OCI-LY1 (cell line): ENCODE results near the gene MTREX.

ENCODE experiments used
- H2AFZ ChIP-seq: fragments of 200-600 bp; sonication (generic), shearing (Covaris generic); 2 replicates; pipeline ENCODE4 v1.6.0; 2014; ENCODE audit warnings: antibody characterized with exemption, mild to moderate bottlenecking, low read length
- H3F3A ChIP-seq: fragments of 200-600 bp; sonication (generic), shearing (Covaris generic); 2 replicates; pipeline ENCODE4 v1.6.0; 2014; ENCODE audit warnings: mild to moderate bottlenecking, antibody characterized with exemption, low read length, moderate library complexity; ENCODE audit not compliant: insufficient read depth
- H3K27ac ChIP-seq: fragments of 200-600 bp; sonication (generic); 2 replicates; pipeline ENCODE4 v1.5.1; 2014; ENCODE audit warnings: low read length, mixed run types, mild to moderate bottlenecking, low read depth; ENCODE audit not compliant: poor library complexity, severe bottlenecking
- H3K27me3 ChIP-seq: fragments of 200-600 bp; sonication (generic); 2 replicates; pipeline ENCODE4 v1.6.0; 2014; ENCODE audit warnings: antibody characterized with exemption, mild to moderate bottlenecking, low read length, moderate library complexity; ENCODE audit not compliant: insufficient read depth
- H3K36me3 ChIP-seq: fragments of 200-600 bp; sonication (generic); 2 replicates; pipeline ENCODE4 v1.6.1; 2014; ENCODE audit warnings: mild to moderate bottlenecking, antibody characterized with exemption, low read length, moderate library complexity, mixed read lengths; ENCODE audit not compliant: insufficient read depth
- H3K4me1 ChIP-seq: fragments of 200-600 bp; sonication (generic); 2 replicates; pipeline ENCODE4 v1.5.1; 2014; ENCODE audit warnings: mild to moderate bottlenecking, low read length, moderate library complexity; ENCODE audit not compliant: insufficient read depth, severe bottlenecking
- H3K4me2 ChIP-seq: fragments of 200-600 bp; sonication (generic), shearing (Covaris generic); 2 replicates; pipeline ENCODE4 v1.6.1; 2014; ENCODE audit warnings: low read length
- H3K4me3 ChIP-seq: fragments of 200-600 bp; sonication (generic); 2 replicates; pipeline ENCODE4 v1.5.1; 2014; ENCODE audit warnings: low read length, low read depth, mild to moderate bottlenecking, mixed read lengths; ENCODE audit not compliant: poor library complexity, severe bottlenecking
- H3K79me2 ChIP-seq: fragments of 200-600 bp; shearing (Covaris generic); 2 replicates; pipeline ENCODE4 v1.6.1; 2016; ENCODE audit warnings: mixed run types, low read length, mixed read lengths; ENCODE audit not compliant: insufficient read depth
- H3K9ac ChIP-seq: fragments of 200-600 bp; sonication (generic), shearing (Covaris generic); 2 replicates; pipeline ENCODE4 v1.6.1; 2014; ENCODE audit warnings: mild to moderate bottlenecking, low read length, mixed read lengths
- H3K9me2 ChIP-seq: fragments of 200-600 bp; sonication (generic), shearing (Covaris generic); 2 replicates; pipeline ENCODE4 v1.6.1; 2014; ENCODE audit warnings: low read depth, mild to moderate bottlenecking, low read length, mixed read lengths
- H3K9me3 ChIP-seq: fragments of 200-600 bp; shearing (Covaris generic); 2 replicates; pipeline ENCODE4 v1.6.1; 2014; ENCODE audit warnings: low read length, mixed read lengths
- H4K20me1 ChIP-seq: fragments of 200-600 bp; sonication (generic), shearing (Covaris generic); 2 replicates; pipeline ENCODE4 v1.6.0; 2016; ENCODE audit warnings: mild to moderate bottlenecking, low read length; ENCODE audit not compliant: insufficient read depth
- EZH2 ChIP-seq: fragments of 200-600 bp; sonication (generic), shearing (Covaris generic); IDR thresholded peaks from 2 replicates; pipeline ENCODE4 v1.8.0; 2017; ENCODE audit warnings: borderline replicate concordance, mixed run types, mild to moderate bottlenecking, antibody characterized with exemption, low read length, moderate library complexity, mixed read lengths
- TF ChIP-seq, protein P1 (sequence below): fragments of 200-600 bp; sonication (generic), shearing (Covaris generic); IDR thresholded peaks from 2 replicates; pipeline ENCODE4 v1.5.1; 2017; ENCODE audit warnings: mild to moderate bottlenecking, antibody characterized with exemption, low read length, moderate library complexity, mixed read lengths

The MTREX gene

GRCh38 chr5:55450050-55450765 lies 142.4 kb downstream of the MTREX start:
- no peaks in the 10 kb centered on the region for H3K9me2 ChIP-seq
- no peaks in the 10 kb centered on the region for H3F3A ChIP-seq
- H3K79me2 ChIP-seq = no peaks in the 10 kb centered on the region
- H3K9me3 ChIP-seq = no peaks in the 10 kb centered on the region
- H3K4me1 ChIP-seq = no peaks in the 10 kb centered on the region
- H3K9ac ChIP-seq = no peak overlapping the region
- no peak overlapping the region for H3K4me2 ChIP-seq
- H3K27me3 ChIP-seq = no peaks in the 10 kb centered on the region
- H4K20me1 ChIP-seq = no peaks in the 10 kb centered on the region
- no peak overlapping the region for H3K27ac ChIP-seq
- no peak overlapping the region for H2AFZ ChIP-seq
- H3K36me3 ChIP-seq = no peaks in the 10 kb centered on the region
- TF ChIP-seq, protein P1, sequence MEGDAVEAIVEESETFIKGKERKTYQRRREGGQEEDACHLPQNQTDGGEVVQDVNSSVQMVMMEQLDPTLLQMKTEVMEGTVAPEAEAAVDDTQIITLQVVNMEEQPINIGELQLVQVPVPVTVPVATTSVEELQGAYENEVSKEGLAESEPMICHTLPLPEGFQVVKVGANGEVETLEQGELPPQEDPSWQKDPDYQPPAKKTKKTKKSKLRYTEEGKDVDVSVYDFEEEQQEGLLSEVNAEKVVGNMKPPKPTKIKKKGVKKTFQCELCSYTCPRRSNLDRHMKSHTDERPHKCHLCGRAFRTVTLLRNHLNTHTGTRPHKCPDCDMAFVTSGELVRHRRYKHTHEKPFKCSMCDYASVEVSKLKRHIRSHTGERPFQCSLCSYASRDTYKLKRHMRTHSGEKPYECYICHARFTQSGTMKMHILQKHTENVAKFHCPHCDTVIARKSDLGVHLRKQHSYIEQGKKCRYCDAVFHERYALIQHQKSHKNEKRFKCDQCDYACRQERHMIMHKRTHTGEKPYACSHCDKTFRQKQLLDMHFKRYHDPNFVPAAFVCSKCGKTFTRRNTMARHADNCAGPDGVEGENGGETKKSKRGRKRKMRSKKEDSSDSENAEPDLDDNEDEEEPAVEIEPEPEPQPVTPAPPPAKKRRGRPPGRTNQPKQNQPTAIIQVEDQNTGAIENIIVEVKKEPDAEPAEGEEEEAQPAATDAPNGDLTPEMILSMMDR = no peak
- TF ChIP-seq EZH2 = no peak
- no peak overlapping the region for H3K4me3 ChIP-seq

- Histone ChIP-seq H3K9me3 (no peaks in the 10 kb centered on the region), H3K4me1 (no peaks in the 10 kb centered on the region), H2AFZ (no peak overlapping the region), H3K79me2 (no peaks in the 10 kb centered on the region), H3K4me2 (no peak overlapping the region), H3K27me3 (no peaks in the 10 kb centered on the region), H3F3A (no peaks in the 10 kb centered on the region), H4K20me1 (no peaks in the 10 kb centered on the region), H3K36me3 (no peaks in the 10 kb centered on the region), H3K9ac (no peak overlapping the region), H3K27ac (no peak overlapping the region), H3K4me3 (no peak overlapping the region), H3K9me2 (no peaks in the 10 kb centered on the region)
- TF ChIP-seq, protein P1 = no peak
- no peak for TF ChIP-seq EZH2
Observed at GRCh38 chr5:55451976-55452375, 144.2 kb downstream of the MTREX start.

GRCh38 chr5:55453211-55453610 lies 145.4 kb downstream of the MTREX start:
- no peaks in the 10 kb centered on the region for H3K27me3 ChIP-seq
- H3K36me3 ChIP-seq = no peaks in the 10 kb centered on the region
- H3K4me2 ChIP-seq = no peak overlapping the region
- H3F3A ChIP-seq = no peaks in the 10 kb centered on the region
- no peak overlapping the region for H3K4me3 ChIP-seq
- H3K9me2 ChIP-seq = no peaks in the 10 kb centered on the region
- H2AFZ ChIP-seq = no peak overlapping the region
- no peaks in the 10 kb centered on the region for H3K79me2 ChIP-seq
- no peaks in the 10 kb centered on the region for H3K9me3 ChIP-seq
- H3K27ac ChIP-seq = no peak overlapping the region
- no peaks in the 10 kb centered on the region for H3K4me1 ChIP-seq
- no peaks in the 10 kb centered on the region for H4K20me1 ChIP-seq
- H3K9ac ChIP-seq = no peak overlapping the region
- TF ChIP-seq, protein P1 = no peak
- no peak for TF ChIP-seq EZH2
